Neural crest cell (in vitro differentiated cells): Measurements from ENCODE around the gene GPR146. TPM values are rescaled to one million over a fixed set of nuclear protein-coding genes. Genes with fewer than 3 reads are reported as not detected.

Experiments
- DNase-seq: peaks from one replicate; pipeline ENCODE4 v3.0.0; 2021; ENCODE audit warnings: low read depth, mixed read lengths, low spot score
- H3K27ac Mint-ChIP-seq: one replicate; pipeline ENCODE4 v1.8.0; 2021; ENCODE audit warnings: mild to moderate bottlenecking, mixed read lengths; ENCODE audit not compliant: unreplicated experiment
- H3K27me3 Mint-ChIP-seq: 2 replicates; pipeline ENCODE4 v1.8.0; 2021; ENCODE audit warnings: low read depth, mild to moderate bottlenecking, mixed read lengths
- H3K36me3 Mint-ChIP-seq: 2 replicates; pipeline ENCODE4 v1.8.0; 2021; ENCODE audit warnings: low read depth, mild to moderate bottlenecking, mixed read lengths
- H3K4me1 Mint-ChIP-seq: 2 replicates; pipeline ENCODE4 v1.8.0; 2021; ENCODE audit warnings: mixed read lengths
- H3K4me3 Mint-ChIP-seq: one replicate; pipeline ENCODE4 v1.8.0; 2021; ENCODE audit warnings: mild to moderate bottlenecking, mixed read lengths
- H3K9me3 Mint-ChIP-seq: 2 replicates; pipeline ENCODE4 v1.8.0; 2021; ENCODE audit warnings: mixed read lengths
- CTCF ChIP-seq: fragments of 200-600 bp; sonication (generic); conservative IDR thresholded peaks from 2 replicates; pipeline ENCODE4 v1.5.0; 2021; ENCODE audit warnings: antibody characterized with exemption, mild to moderate bottlenecking
- total RNA-seq: library from RNA; stranded (reverse); gene quantifications from 2 replicates; pipeline ENCODE4 v1.2.1, GENCODE V29; 2021

Gene GPR146
- total RNA-seq, 1 donor from 2014 or later = not detected

GRCh38 chr7:1010226-1010625 is 34.1 kb upstream of the GPR146 start:
- DNase-seq = no peak
- H3K27ac Mint-ChIP-seq = no peak overlapping the region
- H3K4me1 Mint-ChIP-seq = peaks cover 7% of the 10 kb centered on the region
- TF ChIP-seq CTCF = no peak
- H3K4me3 Mint-ChIP-seq = no peak overlapping the region
- no peaks in the 10 kb centered on the region for H3K9me3 Mint-ChIP-seq
- no peaks in the 10 kb centered on the region for H3K27me3 Mint-ChIP-seq
- H3K36me3 Mint-ChIP-seq = peaks cover 3% of the 10 kb centered on the region

GRCh38 chr7:1011297-1012003 is 32.9 kb upstream of the GPR146 start:
- no peaks in the 10 kb centered on the region for H3K27me3 Mint-ChIP-seq
- H3K4me3 Mint-ChIP-seq = no peak overlapping the region
- no peak overlapping the region for H3K27ac Mint-ChIP-seq
- no peak for TF ChIP-seq CTCF
- no peaks in the 10 kb centered on the region for H3K9me3 Mint-ChIP-seq
- peaks cover 7% of the 10 kb centered on the region for H3K4me1 Mint-ChIP-seq
- H3K36me3 Mint-ChIP-seq = no peaks in the 10 kb centered on the region
- DNase-seq = no peak

GRCh38 chr7:1012004-1012715 is 32.2 kb upstream of the GPR146 start:
- Mint-ChIP-seq H3K27ac (no peak overlapping the region), H3K27me3 (no peaks in the 10 kb centered on the region), H3K4me3 (no peak overlapping the region), H3K36me3 (no peaks in the 10 kb centered on the region), H3K9me3 (no peaks in the 10 kb centered on the region), H3K4me1 (peaks cover 7% of the 10 kb centered on the region)
- no peak for DNase-seq
- TF ChIP-seq CTCF = no peak

- no peak for TF ChIP-seq CTCF
- Mint-ChIP-seq H3K4me3 (no peak overlapping the region), H3K36me3 (no peaks in the 10 kb centered on the region), H3K4me1 (peaks cover 7% of the 10 kb centered on the region), H3K9me3 (no peaks in the 10 kb centered on the region), H3K27ac (no peak overlapping the region), H3K27me3 (no peaks in the 10 kb centered on the region)
- DNase-seq = no peak
Measured at GRCh38 chr7:1012716-1013095, 31.6 kb upstream of the GPR146 start.

- Mint-ChIP-seq H3K36me3 (no peaks in the 10 kb centered on the region), H3K9me3 (no peaks in the 10 kb centered on the region), H3K4me1 (peaks cover 7% of the 10 kb centered on the region), H3K27me3 (no peaks in the 10 kb centered on the region), H3K4me3 (no peak overlapping the region), H3K27ac (no peak overlapping the region)
- no peak for TF ChIP-seq CTCF
- no peak for DNase-seq
Measured at GRCh38 chr7:1013581-1013980, 30.8 kb upstream of the GPR146 start.
